ENCODE results near the gene SRGAP3.

DNA sequence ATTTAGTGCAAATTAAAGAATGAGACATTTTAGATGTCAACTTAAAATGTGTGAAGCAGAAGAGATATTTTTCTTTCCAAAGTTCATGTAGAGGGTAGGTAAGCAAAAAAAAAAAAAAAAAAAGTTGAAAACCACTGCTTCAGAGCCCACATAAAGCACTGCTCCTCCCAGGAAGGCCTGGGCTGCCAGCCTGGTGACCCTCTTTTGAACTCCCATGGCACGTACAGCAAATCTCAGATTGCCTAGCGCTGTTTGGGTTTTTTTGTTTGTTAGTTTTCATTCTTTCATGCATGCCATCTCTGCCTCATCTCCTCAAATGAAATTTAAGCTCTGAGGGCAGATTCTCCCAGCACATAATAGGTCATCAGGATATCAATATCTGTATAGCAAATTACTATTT is 120.1 kb downstream of the SRGAP3 start:
- TF ChIP-seq, protein P1, sequence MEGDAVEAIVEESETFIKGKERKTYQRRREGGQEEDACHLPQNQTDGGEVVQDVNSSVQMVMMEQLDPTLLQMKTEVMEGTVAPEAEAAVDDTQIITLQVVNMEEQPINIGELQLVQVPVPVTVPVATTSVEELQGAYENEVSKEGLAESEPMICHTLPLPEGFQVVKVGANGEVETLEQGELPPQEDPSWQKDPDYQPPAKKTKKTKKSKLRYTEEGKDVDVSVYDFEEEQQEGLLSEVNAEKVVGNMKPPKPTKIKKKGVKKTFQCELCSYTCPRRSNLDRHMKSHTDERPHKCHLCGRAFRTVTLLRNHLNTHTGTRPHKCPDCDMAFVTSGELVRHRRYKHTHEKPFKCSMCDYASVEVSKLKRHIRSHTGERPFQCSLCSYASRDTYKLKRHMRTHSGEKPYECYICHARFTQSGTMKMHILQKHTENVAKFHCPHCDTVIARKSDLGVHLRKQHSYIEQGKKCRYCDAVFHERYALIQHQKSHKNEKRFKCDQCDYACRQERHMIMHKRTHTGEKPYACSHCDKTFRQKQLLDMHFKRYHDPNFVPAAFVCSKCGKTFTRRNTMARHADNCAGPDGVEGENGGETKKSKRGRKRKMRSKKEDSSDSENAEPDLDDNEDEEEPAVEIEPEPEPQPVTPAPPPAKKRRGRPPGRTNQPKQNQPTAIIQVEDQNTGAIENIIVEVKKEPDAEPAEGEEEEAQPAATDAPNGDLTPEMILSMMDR (IDR thresholded peaks at IDR 0.05) = no peak
- TF ChIP-seq POLR2A (IDR thresholded peaks at IDR 0.05) = no peak
